Adrenal gland (tissue), 12 donors: ENCODE measurements around the gene METTL1. TPM values are rescaled to one million over a fixed set of nuclear protein-coding genes. Genes with fewer than 3 reads are reported as not detected.

Experiments used
- DNase-seq, 7 donors: peaks; one replicate each; pipeline ENCODE4 v3.0.0-alpha.2; 2019 to 2020
- H3K27ac ChIP-seq, 5 donors: fragments of 200-600 bp; sonication (generic) in 4 of 5; 1 replicate in 3 of 5; 2 replicates in 2 of 5; pipeline versions ENCODE4 v1.5.1 to v1.8.0; 2016 to 2020; ENCODE audit warnings: mild to moderate bottlenecking in 1 of 5
- H3K27me3 ChIP-seq: fragments of 200-600 bp; 2 replicates; pipeline ENCODE4 v1.8.0; 2021
- H3K36me3 ChIP-seq, 2 donors: fragments of 200-600 bp; replicated peaks in 1 of 2; 1 replicate in 1 of 2; 2 replicates in 1 of 2; pipeline versions ENCODE4 v1.5.1 to v1.8.0; 2018 to 2022
- H3K4me1 ChIP-seq, 2 donors: fragments of 200-600 bp; replicated peaks in 1 of 2; 1 replicate in 1 of 2; 2 replicates in 1 of 2; pipeline versions ENCODE4 v1.5.1 to v1.8.0; 2018 to 2021
- H3K4me3 ChIP-seq, 4 donors: fragments of 200-600 bp; sonication (generic) in 3 of 4; one replicate each; pipeline ENCODE4 v1.5.1; 2016 to 2018
- H3K9me3 ChIP-seq, 3 donors: fragments of 200-600 bp; sonication (generic) in 1 of 3; replicated peaks in 1 of 3; 1 replicate in 2 of 3; 2 replicates in 1 of 3; pipeline versions ENCODE4 v1.5.1 to v1.8.0; 2016 to 2021
- POLR2A ChIP-seq, 2 donors: fragments of 450-650 bp; IDR thresholded peaks; one replicate each; pipeline ENCODE4 v1.6.1; 2017; ENCODE audit warnings: antibody characterized with exemption in 2 of 2, mild to moderate bottlenecking in 2 of 2, moderate library complexity in 1 of 2
- WGBS, 4 donors: extraction: QIAGEN DNeasy Blood & Tissue Kit in 2 of 4; methylation state at CpG; one replicate each; pipeline versions ENCODE4 v1.1.5 to v1.1.7; 2013 to 2017; 5-methylcytosine and 5-hydroxymethylcytosine counted together
- intact Hi-C, 2 donors: fragments of 100-400 bp; cut with DNase I; formaldehyde crosslinking; loops; one replicate each; pipeline versions ENCODE4 v1.14.1 to v1.15.0; 2022 to 2023
- polyA plus RNA-seq, 3 donors: library from polyadenylated mRNA; stranded (reverse); fragments of 200-250 nt in 2 of 3; fragments of 350-450 nt in 1 of 3; fragmentation: Illumina TruSeq in 1 of 3; extraction: RNeasy Lipid Tissue Mini Kit (QIAGEN cat#74804) in 1 of 3; gene quantifications; one replicate each; pipeline ENCODE4 v1.2.3, GENCODE V29; 2013 to 2014
- total RNA-seq, 9 donors: library from RNA; depleted of rRNA in 4 of 9; stranded (reverse); fragments of >200 nt in 4 of 9; fragments of 120-200 nt in 1 of 9; fragmentation: NEBNext Ultra II Directional in 1 of 9; extraction: Animal tissue kit (Norgen Biotek cat#: 25700) in 1 of 9; gene quantifications; one replicate each; pipeline versions ENCODE4 v1.1.0 to v1.2.4, GENCODE V29; 2013 to 2023
- TF ChIP-seq, protein P1 (sequence below), 6 experiments: fragments of 450-650 bp in 4 of 6; fragments of 200-600 bp in 2 of 6; sonication (generic) in 1 of 6; IDR thresholded peaks; 1 replicate in 5 of 6; 2 replicates in 1 of 6; pipeline versions ENCODE4 v1.5.1 to v1.8.0; 2016 to 2021; ENCODE audit warnings: antibody characterized with exemption in 6 of 6, mild to moderate bottlenecking in 2 of 6, moderate library complexity in 1 of 6
- donor health status: healthy with polysubstance abuse.
- donor health status: Bipolar disorder and iron deficiency.
- donor health status: DM: yes; HTN: yes; CAD: no.
- donor health status: DM: no; HTN: no; CAD: no.
- donor health status: DM: no; HTN: no; CAD: no.
- donor health status: DM: yes; HTN: yes; CAD: no.

The METTL1 gene
- total and polyA plus RNA-seq, 12 donors, result 4.7 to 87.8 (median 28.0) TPM

DNA sequence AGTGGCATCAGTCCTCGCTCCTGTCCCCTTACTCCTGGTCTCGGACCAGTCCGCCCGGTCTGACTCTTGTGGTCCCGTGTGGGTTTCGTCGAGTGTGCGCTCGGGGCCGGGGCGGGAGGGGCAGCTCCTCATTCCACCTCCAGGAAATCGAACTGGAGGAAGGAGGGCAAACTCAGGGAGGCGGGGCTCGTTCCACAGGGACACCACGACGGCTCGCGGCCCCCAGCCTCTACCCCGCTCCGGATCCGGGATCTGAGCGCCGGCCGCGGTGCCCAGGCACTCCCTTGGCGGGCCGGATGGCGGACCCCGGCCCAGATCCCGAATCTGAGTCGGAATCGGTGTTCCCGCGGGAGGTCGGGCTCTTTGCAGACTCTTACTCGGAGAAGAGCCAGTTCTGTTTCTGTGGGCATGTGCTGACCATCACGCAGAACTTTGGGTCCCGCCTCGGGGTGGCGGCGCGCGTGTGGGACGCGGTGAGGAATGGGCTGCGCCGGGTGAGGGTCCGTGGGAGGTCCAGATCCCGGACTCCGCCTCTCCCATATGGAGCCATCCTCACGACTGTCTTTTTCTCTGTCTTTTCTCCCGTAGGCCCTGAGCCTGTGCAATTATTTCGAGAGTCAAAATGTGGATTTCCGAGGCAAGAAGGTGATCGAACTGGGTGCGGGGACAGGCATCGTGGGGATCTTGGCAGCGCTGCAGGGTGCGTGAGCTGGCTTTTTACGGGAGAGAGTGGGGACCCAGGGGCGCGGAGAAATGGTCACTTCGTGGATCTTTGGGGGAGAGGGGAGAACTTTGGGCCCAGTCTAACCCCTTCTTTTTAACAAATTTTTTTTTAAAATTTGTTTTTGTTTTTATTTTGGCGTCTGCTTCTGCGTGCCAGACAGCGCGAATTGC, 771 bp upstream of the METTL1 start, which contains the start of gene EEF1AKMT3:
Gene EEF1AKMT3, plus strand, starts transcription at position 186 of the 894 bp plus-strand sequence. Its CDS starts 111 bp downstream, at position 297.
- Histone ChIP-seq H3K27ac (peak within 1 kb of the TSS; percentile 61 to 94 (median 93)), H3K4me1 (peaks cover 12 to 18% of the 10 kb centered on the region in 2 donors), H3K9me3 (no peaks in the 10 kb centered on the region), H3K4me3 (peak within 1 kb of the TSS; percentile 25 to 94 (median 54)), H3K36me3 (no peaks in the 10 kb centered on the region), H3K27me3 (no peaks in the 10 kb centered on the region)
- WGBS, 4 donors, result 3 to 5% (median 3%) methylated on average over 30 to 67 of the region's 67 CpGs
- peak; percentile 62 to 78 (median 71) for DNase-seq
- TF ChIP-seq POLR2A (IDR thresholded peaks at IDR 0.05), result no peak
- TF ChIP-seq, protein P1, sequence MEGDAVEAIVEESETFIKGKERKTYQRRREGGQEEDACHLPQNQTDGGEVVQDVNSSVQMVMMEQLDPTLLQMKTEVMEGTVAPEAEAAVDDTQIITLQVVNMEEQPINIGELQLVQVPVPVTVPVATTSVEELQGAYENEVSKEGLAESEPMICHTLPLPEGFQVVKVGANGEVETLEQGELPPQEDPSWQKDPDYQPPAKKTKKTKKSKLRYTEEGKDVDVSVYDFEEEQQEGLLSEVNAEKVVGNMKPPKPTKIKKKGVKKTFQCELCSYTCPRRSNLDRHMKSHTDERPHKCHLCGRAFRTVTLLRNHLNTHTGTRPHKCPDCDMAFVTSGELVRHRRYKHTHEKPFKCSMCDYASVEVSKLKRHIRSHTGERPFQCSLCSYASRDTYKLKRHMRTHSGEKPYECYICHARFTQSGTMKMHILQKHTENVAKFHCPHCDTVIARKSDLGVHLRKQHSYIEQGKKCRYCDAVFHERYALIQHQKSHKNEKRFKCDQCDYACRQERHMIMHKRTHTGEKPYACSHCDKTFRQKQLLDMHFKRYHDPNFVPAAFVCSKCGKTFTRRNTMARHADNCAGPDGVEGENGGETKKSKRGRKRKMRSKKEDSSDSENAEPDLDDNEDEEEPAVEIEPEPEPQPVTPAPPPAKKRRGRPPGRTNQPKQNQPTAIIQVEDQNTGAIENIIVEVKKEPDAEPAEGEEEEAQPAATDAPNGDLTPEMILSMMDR (IDR thresholded peaks at IDR 0.05), result peak in 1 of 6 experiments; percentile 14
- intact Hi-C loops, result loop anchor here in 1 of 2 donors (5.0 kb wide), 1 partner anchor 45 kb away; no protein-coding TSS in a partner anchor

DNA sequence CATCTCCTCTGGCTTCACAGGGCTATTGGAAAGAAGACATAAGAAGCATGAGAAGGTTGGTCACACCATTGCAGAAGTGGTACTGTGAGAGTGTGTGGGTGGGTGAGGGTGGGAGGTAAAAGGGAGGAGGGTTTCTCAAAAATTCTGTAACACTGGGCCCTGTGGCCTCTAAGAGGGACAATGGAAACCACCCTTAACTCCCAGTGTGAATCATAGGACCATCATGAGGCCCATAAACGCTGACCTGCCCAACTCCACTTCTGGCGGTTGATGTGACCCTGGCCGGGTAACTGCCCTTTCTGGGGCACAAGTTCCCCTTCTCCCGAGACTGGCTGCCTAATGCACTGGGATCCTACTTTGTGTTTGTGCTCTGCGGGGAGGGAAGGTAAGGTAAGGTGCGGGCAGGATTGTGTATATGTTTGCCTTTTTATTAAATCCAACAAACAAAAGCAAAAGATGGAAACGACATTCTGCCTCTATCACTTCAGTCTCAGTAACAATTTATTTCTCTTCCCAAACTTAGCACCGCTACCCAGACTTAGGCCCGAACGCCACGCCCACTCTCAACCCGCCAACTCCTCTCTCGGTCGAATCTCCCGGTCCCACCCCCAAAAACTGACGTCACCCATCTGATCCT, 551 bp downstream of the METTL1 start:
- Histone ChIP-seq H3K4me1 (peaks cover 20 to 24% of the 10 kb centered on the region in 2 donors), H3K27me3 (no peaks in the 10 kb centered on the region), H3K9me3 (no peaks in the 10 kb centered on the region), H3K27ac (peak overlapping the region; percentile 61 to 94 (median 93)), H3K36me3 (no peaks in the 10 kb centered on the region), H3K4me3 (peak overlapping the region in 3 of 4 donors; percentile 38 to 94 (median 71))
- WGBS, 4 donors, result 1 to 2% (median 2%) methylated on average over 16 of the region's 16 CpGs
- TF ChIP-seq, protein P1 (IDR thresholded peaks at IDR 0.05), result no peak
- no peak for TF ChIP-seq POLR2A (IDR thresholded peaks at IDR 0.05)
- peak; percentile 86 to 94 (median 93) for DNase-seq
- intact Hi-C loops, result loop anchor here in 1 of 2 donors (5.0 kb wide), 1 partner anchor 44 kb away; no protein-coding TSS in a partner anchor

DNA sequence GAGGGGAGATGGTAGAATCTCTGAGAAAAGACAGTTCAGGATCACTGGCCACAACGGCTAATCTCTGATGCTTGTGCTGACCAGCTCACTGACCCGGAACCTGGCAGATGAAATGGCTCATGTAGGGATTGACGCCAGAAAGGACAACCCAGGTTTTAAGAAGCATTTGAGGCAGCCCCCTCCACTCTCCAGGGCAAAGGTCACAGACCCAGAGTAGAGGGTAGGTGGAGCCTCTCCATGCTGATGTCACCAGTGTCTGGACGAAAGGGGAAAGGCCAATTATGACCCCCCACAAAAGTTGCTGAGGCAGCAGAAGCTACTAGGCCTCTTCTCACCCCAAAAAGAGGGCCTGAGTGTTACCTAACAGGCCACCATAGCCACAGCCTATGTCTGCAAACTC, 1.2 kb downstream of the METTL1 start:
- intact Hi-C loops, result loop anchor here in 1 of 2 donors (5.0 kb wide), 1 partner anchor 43 kb away; no protein-coding TSS in a partner anchor
- H3K4me1 ChIP-seq, result peaks cover 26 to 30% of the 10 kb centered on the region in 2 donors
- H3K27ac ChIP-seq, result peak overlapping the region in 2 of 5 donors; percentile 93
- DNase-seq, result no peak
- no peaks in the 10 kb centered on the region for H3K27me3 ChIP-seq
- 81 to 93% (median 82%) methylated on average over 4 of the region's 4 CpGs for WGBS, 4 donors
- TF ChIP-seq, protein P1 (IDR thresholded peaks at IDR 0.05), result no peak
- TF ChIP-seq POLR2A (IDR thresholded peaks at IDR 0.05), result no peak
- H3K4me3 ChIP-seq, result no peak overlapping the region
- H3K36me3 ChIP-seq, result no peaks in the 10 kb centered on the region
- no peaks in the 10 kb centered on the region for H3K9me3 ChIP-seq

DNA sequence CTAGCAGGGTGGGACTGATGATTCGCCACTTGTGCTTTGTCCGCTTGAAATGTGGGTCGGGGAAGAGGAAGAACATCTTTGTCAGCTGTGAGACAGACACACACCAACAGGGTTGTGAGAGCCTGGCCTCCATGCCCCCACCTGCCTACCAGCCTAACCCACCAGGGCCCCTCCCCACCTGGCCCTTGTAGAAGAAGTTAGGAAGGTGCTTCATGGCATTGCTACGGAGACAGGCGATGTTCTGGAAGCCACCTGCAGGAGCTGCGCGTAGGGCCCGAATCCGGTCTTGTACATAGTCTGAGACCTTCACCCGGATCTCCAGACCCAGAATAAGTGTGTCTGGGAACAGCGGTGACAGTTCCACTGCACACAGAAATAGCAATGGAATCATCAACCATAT, 2.3 kb downstream of the METTL1 start:
- no peak for TF ChIP-seq POLR2A (IDR thresholded peaks at IDR 0.05)
- TF ChIP-seq, protein P1 (IDR thresholded peaks at IDR 0.05), result no peak
- 94 to 97% (median 96%) methylated on average over 10 to 11 of the region's 11 CpGs for WGBS, 4 donors
- Histone ChIP-seq H3K4me1 (peaks cover 36 to 42% of the 10 kb centered on the region in 2 donors), H3K4me3 (no peak overlapping the region), H3K36me3 (no peaks in the 10 kb centered on the region), H3K27me3 (no peaks in the 10 kb centered on the region), H3K27ac (no peak overlapping the region), H3K9me3 (no peaks in the 10 kb centered on the region)
- DNase-seq, result no peak
- intact Hi-C loops, result no loop called here
